ENCODE results near the gene LCORL.
"Not testable (repeated sequence)": the region's sequence is repeated elsewhere in the genome, so short reads cannot be mapped to it uniquely, and the experiment has no call there.

LCORL gene

GRCh38 chr4:17924189-17924588, 97.4 kb downstream of the LCORL start:
- DNase-seq = no peak

- DNase-seq = no peak
These were observed 100.1 kb downstream of the LCORL start for GRCh38 chr4:17921451-17921850.

DNA sequence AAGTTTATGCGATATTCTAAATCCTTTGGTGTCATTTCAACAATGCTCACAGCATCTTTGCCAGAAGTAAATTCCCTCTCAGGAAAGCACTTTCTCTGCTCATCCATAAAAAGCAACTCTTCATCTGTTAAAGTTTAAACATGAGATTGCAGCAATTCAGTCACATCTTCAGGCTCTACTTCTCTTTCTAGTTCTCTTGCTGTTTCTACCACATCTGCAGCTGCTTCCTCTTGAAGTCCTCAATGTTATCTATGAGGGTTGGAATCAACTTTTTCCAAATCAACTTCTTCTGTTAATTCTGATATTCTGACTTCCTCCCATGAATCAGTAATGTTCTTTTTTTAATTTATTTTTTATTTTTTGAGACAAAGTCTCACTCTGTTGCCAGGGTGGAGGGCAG, 100.9 kb downstream of the LCORL start:
- no peak for DNase-seq

GRCh38 chr4:17915439-17915838, 106.1 kb downstream of the LCORL start:
- no peak for DNase-seq

DNA sequence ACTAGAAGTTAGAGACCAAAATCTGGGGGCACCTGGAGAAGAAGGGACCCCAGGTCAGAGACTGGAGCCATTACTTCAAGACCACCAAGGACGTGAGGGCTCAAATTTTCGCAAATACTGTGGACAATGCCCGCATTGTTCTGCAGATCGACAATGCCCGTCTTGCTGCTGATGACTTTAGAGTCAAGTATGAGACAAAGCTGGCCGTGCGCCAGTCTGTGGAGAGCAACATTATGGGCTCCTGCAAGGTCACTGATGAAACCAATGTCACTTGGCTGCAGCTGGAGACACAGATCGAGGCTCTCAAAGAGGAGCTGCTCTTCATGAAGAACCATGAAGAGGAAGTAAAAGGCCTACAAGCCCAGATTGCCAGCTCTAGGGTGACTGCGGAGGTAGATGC, 109.5 kb downstream of the LCORL start:
- DNase-seq = no peak

- DNase-seq = no peak
These were observed 109.9 kb downstream of the LCORL start for GRCh38 chr4:17911608-17912007.

DNA sequence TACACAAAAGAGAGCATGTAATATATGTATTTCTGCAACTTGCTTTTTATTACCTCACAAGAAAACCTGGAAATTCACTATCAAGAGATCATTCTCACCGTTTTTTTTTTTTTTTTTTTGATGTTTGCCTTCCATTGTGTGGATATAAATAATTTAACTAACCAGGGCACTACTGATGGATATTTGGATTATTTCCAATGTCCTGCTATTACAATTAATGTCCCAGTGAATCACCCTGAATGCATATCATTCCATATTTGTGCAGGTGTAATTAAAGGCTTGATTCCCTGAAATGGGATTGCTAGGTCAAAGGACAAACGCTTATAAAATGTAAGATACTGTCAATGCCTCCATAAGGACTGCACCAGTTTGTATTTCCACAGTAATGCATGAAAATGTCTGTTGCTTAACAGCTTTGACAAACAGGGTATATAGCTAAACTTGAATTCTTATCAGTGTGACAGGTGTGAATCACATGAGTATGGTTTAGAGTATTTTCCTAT, 123.0 kb downstream of the LCORL start:
- DNase-seq = no peak

DNA sequence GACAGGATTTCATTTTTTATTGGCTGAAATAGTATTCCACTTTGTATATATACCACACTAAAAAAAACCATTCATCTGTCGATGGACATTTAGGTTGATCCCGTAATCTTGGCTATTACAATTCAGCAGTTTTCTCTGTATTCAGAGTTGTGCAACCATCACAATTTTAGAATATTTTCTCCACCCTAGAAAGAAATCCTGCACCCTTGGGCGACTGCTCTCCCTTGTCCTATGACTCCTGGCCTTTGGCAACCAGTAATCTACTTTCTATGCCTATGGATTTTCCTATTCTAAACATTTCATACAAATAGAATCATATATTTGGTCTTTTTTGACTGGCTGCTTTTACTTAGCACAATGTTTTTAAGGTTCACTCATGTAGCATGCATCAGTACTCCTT, 126.1 kb downstream of the LCORL start:
- DNase-seq = no peak

- no peak for DNase-seq
These were observed 127.1 kb downstream of the LCORL start for GRCh38 chr4:17894421-17894820.

GRCh38 chr4:17889692-17890091, 131.9 kb downstream of the LCORL start:
- DNase-seq = no peak

GRCh38 chr4:17884511-17884910, 137.0 kb downstream of the LCORL start:
- no peak for DNase-seq

DNA sequence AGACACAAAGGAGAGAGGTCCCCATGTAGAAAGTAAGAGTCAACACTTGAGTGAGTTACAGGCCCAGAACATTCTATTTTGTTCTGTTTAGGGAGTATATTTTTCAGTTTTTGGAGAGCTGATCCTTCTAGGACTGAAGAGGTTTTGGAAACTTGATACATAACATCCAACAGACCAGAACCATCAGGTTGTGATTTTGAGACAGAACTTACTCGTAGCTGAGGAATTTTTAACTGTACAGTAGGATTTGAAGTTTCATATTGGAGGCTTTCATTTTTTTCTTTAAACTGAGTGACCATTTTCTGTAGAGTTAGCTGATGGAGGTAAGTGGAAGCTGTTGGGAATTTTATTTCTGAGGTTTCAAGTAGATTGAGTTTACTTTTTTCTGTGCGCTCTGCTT, 137.5 kb downstream of the LCORL start:
- no peak for DNase-seq

DNA sequence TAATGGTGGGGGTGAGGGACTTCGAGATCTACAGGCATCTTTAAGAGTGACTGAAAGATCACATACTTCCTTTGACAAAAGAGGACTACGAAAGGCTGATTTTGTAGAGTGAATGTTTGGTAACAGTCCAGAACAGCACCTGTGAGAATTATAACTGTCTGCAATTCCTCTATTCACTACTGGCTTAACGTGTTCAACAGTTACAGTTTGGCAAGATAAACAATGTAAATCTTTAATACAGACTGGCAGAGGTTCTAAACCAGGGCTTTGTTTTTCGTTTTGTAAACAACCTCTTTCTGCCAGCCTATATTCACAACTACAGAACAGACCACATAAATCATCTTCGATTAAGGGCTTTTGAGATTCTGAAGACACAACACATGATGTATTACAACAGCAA, 143.9 kb downstream of the LCORL start:
- no peak for DNase-seq

GRCh38 chr4:17876943-17877342, 144.6 kb downstream of the LCORL start:
- no peak for DNase-seq

DNA sequence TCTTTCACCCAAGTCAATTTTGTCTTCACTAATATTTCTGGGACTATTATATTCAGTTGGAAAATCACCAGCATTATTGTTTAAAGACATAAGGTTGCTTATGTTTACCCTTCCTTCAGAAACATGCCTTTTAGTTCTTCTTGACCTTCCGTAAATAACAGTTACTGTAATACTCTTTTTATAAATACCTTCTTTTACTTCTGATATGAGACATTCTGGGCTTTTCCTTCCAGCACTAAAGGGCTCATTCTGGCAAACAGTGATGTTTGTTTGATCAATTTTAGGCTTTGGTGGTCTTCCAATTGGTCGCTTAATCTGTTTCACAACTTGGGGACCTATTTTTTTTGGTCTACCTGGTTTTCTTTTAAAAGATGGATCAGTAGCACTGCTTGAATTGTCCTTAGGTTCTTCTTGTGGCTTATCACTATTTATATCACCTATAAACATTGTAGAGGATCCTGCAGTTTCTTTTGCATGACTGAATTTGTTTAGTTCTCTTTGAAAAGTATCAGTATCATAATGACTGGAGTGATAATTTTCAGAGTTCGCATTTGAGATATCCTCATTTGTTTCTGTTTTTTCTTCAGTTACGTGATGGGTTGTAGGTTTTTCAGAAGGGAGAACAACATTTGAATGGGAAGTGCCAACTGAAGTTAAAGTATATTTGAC, 146.0 kb downstream of the LCORL start:
- no peak for DNase-seq

DNA sequence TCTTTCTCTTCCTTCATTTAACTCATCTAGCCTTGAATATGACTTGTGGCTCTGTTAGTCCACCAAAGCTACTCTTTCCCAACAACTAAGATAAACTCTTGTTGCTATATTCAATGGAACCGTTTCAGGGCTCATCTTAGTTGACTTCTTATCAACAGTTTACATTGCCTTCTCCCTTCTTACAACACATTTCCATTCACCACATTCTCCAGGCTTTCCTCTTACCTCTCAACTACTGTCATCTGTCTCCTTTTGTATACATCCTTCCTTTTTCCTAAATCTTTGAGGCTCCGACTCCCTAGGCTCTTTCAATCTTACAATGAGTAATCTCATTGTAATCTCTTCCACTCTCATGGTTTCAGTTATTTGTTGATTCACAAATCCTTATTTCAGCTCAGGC, 152.2 kb downstream of the LCORL start:
- no peak for DNase-seq

DNA sequence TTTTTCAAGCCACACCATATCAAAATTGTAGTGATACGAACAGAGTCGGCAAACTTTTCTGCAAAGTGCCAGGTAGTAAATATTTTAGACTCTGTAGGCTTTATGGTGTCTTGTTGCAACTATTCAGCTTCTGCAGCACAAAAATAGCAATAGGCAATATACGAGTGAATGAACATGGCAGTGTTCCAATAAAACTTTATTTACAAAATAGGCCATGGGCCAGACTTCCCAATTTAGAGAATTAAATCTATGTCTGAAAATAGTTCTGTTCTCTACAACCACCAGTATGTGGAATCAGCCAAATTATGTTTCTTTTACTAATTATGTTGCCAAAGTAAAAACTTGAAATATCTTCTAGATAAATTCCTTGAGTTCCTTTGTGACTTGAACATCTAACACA, 154.3 kb downstream of the LCORL start:
- DNase-seq = no peak

- no peak for DNase-seq
These were observed 154.7 kb downstream of the LCORL start for GRCh38 chr4:17866810-17867209.

DNA sequence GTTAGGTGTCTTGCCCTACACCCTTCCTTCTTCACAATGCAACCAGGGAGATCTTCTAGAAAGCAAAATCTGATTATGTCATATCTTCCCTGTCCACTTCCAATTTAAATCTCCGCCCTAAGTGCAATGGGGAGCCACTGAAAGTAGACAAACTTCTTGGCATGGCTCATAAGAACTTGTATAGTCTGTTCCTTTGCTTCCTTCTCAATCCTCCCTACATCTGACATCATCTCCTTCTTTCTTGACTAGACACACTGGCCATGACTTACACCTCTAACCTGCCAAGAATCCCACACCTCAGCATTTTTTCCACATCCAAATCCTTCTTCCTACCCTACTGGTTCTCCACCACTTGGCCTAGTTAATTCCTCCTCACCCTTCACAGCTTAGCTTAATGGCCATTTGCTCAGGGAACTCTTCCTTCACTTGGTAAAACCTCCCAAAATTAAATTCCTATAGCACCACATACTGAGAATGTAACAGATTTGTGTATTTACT, 155.6 kb downstream of the LCORL start:
- no peak for DNase-seq

GRCh38 chr4:17861906-17862305, 159.6 kb downstream of the LCORL start:
- not testable (repeated sequence) for DNase-seq

DNA sequence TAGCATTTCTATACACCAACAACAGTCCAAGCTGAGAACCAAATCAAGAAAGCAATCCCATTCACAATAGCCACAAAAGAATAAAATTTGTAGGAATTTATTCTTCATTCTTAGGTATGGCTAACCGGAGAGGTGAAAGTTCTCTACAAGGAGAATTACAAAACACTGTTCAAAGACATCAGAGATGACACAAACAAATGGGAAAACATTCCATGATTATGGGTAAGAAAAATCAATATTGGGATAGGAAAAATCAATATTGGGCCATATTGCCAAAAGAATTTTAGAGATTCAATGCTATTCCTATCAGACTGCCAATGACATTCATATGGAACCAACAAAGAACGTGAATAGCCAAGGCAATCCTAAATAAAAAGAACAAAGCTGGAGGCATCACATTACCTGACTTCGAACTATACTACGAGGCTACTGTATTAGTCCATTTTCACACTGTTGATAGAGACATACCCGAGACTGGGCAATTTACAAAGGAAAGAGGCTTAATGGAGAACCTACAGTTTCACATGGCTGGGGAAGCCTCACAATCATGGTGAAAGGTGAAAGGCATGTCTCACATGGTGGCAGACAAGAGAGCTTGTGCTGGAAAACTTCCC, 161.7 kb downstream of the LCORL start:
- DNase-seq = no peak

- DNase-seq = no peak
These were observed 167.5 kb downstream of the LCORL start for GRCh38 chr4:17854036-17854435.

- no peak for DNase-seq
These were observed 169.6 kb downstream of the LCORL start for GRCh38 chr4:17851959-17852358.

GRCh38 chr4:17850295-17850694, 171.3 kb downstream of the LCORL start:
- not testable (repeated sequence) for DNase-seq

GRCh38 chr4:17846266-17846665, 175.3 kb downstream of the LCORL start:
- no peak for DNase-seq
